Measurements from ENCODE around the gene DLK1. TPM values are rescaled to one million over a fixed set of nuclear protein-coding genes. Genes with fewer than 3 reads are reported as not detected.

DLK1 gene
- polyA plus RNA-seq, 1 donor (not counting 4 experiments of a cell fraction or from before 2014, with no cell fraction given): not detected

DNA sequence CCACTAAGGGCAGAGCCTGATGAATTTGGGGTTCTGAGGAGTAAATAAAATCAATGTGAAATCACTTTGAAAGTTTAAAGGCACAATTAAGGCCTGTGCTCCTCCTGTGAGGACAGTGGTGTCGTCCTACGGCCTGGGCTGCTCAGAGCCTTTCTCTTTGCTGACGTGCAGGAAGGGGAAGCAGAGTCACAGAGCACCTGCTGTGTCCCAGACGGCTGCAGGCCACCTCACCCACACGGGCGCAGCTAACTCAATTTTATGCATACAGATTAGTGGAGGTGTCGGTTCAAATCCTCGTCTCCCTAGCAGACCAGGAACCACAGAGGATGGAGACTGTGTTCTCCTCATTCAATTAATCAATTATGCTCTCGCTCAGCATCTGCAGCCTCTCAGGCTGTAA, 11.4 kb upstream of the DLK1 start:
- H3K9ac ChIP-seq (ENCODE audit: control insufficient read depth, extremely low read depth, insufficient read depth, low read length): no peak overlapping the region
- no peak for TF ChIP-seq EZH2 (IDR thresholded peaks at IDR 0.05; ENCODE audit: low read length)
- TF ChIP-seq, protein P1, sequence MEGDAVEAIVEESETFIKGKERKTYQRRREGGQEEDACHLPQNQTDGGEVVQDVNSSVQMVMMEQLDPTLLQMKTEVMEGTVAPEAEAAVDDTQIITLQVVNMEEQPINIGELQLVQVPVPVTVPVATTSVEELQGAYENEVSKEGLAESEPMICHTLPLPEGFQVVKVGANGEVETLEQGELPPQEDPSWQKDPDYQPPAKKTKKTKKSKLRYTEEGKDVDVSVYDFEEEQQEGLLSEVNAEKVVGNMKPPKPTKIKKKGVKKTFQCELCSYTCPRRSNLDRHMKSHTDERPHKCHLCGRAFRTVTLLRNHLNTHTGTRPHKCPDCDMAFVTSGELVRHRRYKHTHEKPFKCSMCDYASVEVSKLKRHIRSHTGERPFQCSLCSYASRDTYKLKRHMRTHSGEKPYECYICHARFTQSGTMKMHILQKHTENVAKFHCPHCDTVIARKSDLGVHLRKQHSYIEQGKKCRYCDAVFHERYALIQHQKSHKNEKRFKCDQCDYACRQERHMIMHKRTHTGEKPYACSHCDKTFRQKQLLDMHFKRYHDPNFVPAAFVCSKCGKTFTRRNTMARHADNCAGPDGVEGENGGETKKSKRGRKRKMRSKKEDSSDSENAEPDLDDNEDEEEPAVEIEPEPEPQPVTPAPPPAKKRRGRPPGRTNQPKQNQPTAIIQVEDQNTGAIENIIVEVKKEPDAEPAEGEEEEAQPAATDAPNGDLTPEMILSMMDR (optimal IDR thresholded peaks at IDR 0.05 in 1 of 3, IDR thresholded peaks at IDR 0.05 in 1 of 3, conservative IDR thresholded peaks at IDR 0.05 in 1 of 3; ENCODE audit: extremely low read depth in 1 of 3, insufficient read depth in 2 of 3, low read length in 3 of 3): no peak
- peaks cover 38% of the 10 kb centered on the region for H3K27me3 ChIP-seq (ENCODE audit: control insufficient read depth, extremely low read depth, insufficient read depth, low read length)
- no peak overlapping the region for H3K27ac ChIP-seq (ENCODE audit: control insufficient read depth, insufficient read depth, low read length)
- H3K4me2 ChIP-seq (ENCODE audit: control insufficient read depth, extremely low read depth, insufficient read depth, low read depth, low read length): no peak overlapping the region
- FAIRE-seq (no peak), DNase-seq (ENCODE audit: low read depth, low spot score) (no peak)
- no peak overlapping the region for H2AFZ ChIP-seq (ENCODE audit: control insufficient read depth, low read length)
- no peaks in the 10 kb centered on the region for H4K20me1 ChIP-seq (ENCODE audit: control insufficient read depth, extremely low read depth, insufficient read depth, low read length)
- H3K4me1 ChIP-seq (ENCODE audit: control insufficient read depth, extremely low read depth, insufficient read depth, low read length): peaks cover 23% of the 10 kb centered on the region
- peaks cover 3% of the 10 kb centered on the region for H3K9me3 ChIP-seq (ENCODE audit: control insufficient read depth, low read depth, low read length)
- H3K36me3 ChIP-seq (ENCODE audit: control insufficient read depth in 2 of 2, extremely low read depth in 1 of 2, insufficient read depth in 2 of 2, low read length in 2 of 2): no peaks in the 10 kb centered on the region
- no peak overlapping the region for H3K4me3 ChIP-seq (ENCODE audit: control insufficient read depth in 2 of 3, extremely low read depth in 1 of 3, insufficient read depth in 2 of 3, low read depth in 1 of 3, low read length in 3 of 3)
- no peaks in the 10 kb centered on the region for H3K79me2 ChIP-seq (ENCODE audit: control insufficient read depth, insufficient read depth, low read length)
- dilution Hi-C loops (cut with MboI; ENCODE audit: extremely low pct_ligation_motif_present, low sequenced_read_pairs): no loop called here
- no peaks in the 10 kb centered on the region for H3K9me1 ChIP-seq (ENCODE audit: control insufficient read depth, extremely low read depth, insufficient read depth, low read length)

DNA sequence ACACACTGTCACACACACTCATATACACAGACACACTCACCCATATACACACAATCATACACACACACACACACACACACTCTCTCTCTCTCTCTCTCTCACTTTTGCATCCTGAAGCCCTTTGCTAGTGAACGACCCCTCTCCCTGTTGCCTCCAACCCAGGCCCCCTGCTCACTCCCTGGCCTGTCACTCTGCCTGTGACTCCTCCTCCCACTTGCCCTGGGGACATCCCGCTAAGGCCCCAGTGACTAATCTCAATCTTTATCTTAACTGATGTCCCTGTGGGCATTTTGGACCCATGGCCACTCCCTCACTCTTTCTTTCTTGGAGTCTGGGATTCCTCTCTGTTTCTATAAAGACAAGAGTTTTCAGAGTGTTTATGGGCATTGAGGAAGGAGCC, 10.9 kb upstream of the DLK1 start:
- H3K27me3 ChIP-seq (ENCODE audit: control insufficient read depth, extremely low read depth, insufficient read depth, low read length): peaks cover 43% of the 10 kb centered on the region
- dilution Hi-C loops (cut with MboI; ENCODE audit: extremely low pct_ligation_motif_present, low sequenced_read_pairs): no loop called here
- FAIRE-seq: no peak

More for the DNA sequence above, 10.9 kb upstream of the DLK1 start:
- H3K27ac ChIP-seq (ENCODE audit: control insufficient read depth, insufficient read depth, low read length): no peak overlapping the region
- no peaks in the 10 kb centered on the region for H4K20me1 ChIP-seq (ENCODE audit: control insufficient read depth, extremely low read depth, insufficient read depth, low read length)
- TF ChIP-seq, protein P1 (optimal IDR thresholded peaks at IDR 0.05 in 1 of 3, IDR thresholded peaks at IDR 0.05 in 1 of 3, conservative IDR thresholded peaks at IDR 0.05 in 1 of 3; ENCODE audit: extremely low read depth in 1 of 3, insufficient read depth in 2 of 3, low read length in 3 of 3): no peak
- no peak for TF ChIP-seq EZH2 (IDR thresholded peaks at IDR 0.05; ENCODE audit: low read length)
- no peaks in the 10 kb centered on the region for H3K36me3 ChIP-seq (ENCODE audit: control insufficient read depth in 2 of 2, extremely low read depth in 1 of 2, insufficient read depth in 2 of 2, low read length in 2 of 2)
- peaks cover 3% of the 10 kb centered on the region for H3K9me3 ChIP-seq (ENCODE audit: control insufficient read depth, low read depth, low read length)
- no peaks in the 10 kb centered on the region for H3K9me1 ChIP-seq (ENCODE audit: control insufficient read depth, extremely low read depth, insufficient read depth, low read length)
- peaks cover 19% of the 10 kb centered on the region for H3K4me1 ChIP-seq (ENCODE audit: control insufficient read depth, extremely low read depth, insufficient read depth, low read length)
- DNase-seq (ENCODE audit: low read depth, low spot score): no peak
- H2AFZ ChIP-seq (ENCODE audit: control insufficient read depth, low read length): no peak overlapping the region
- H3K4me2 ChIP-seq (ENCODE audit: control insufficient read depth, extremely low read depth, insufficient read depth, low read depth, low read length): no peak overlapping the region
- no peak overlapping the region for H3K4me3 ChIP-seq (ENCODE audit: control insufficient read depth in 2 of 3, extremely low read depth in 1 of 3, insufficient read depth in 2 of 3, low read depth in 1 of 3, low read length in 3 of 3)
- no peaks in the 10 kb centered on the region for H3K79me2 ChIP-seq (ENCODE audit: control insufficient read depth, insufficient read depth, low read length)
- no peak overlapping the region for H3K9ac ChIP-seq (ENCODE audit: control insufficient read depth, extremely low read depth, insufficient read depth, low read length)
